Chondrocyte (in vitro differentiated cells): Measurements from ENCODE around the gene CLIP1. TPM values are rescaled to one million over a fixed set of nuclear protein-coding genes. Genes with fewer than 3 reads are reported as not detected.
"Not testable (repeated sequence)": the region's sequence is repeated elsewhere in the genome, so short reads cannot be mapped to it uniquely, and the experiment has no call there.

Experiments
- DNase-seq: peaks from one replicate; pipeline ENCODE4 v3.0.0; 2021; ENCODE audit warnings: mixed read lengths, low spot score
- H3K27ac Mint-ChIP-seq: one replicate; pipeline ENCODE4 v1.8.0; 2021; ENCODE audit warnings: mild to moderate bottlenecking, moderate library complexity, mixed read lengths; ENCODE audit not compliant: unreplicated experiment
- H3K27me3 Mint-ChIP-seq: 2 replicates; pipeline ENCODE4 v1.8.0; 2021; ENCODE audit warnings: low read depth, mixed read lengths
- H3K36me3 Mint-ChIP-seq: 2 replicates; pipeline ENCODE4 v1.8.0; 2021; ENCODE audit warnings: low read depth, mixed read lengths
- H3K4me1 Mint-ChIP-seq: 2 replicates; pipeline ENCODE4 v1.8.0; 2021; ENCODE audit warnings: low read depth, mild to moderate bottlenecking, mixed read lengths
- H3K4me3 Mint-ChIP-seq: one replicate; pipeline ENCODE4 v1.8.0; 2021; ENCODE audit warnings: mild to moderate bottlenecking, moderate library complexity, mixed read lengths; ENCODE audit not compliant: unreplicated experiment
- H3K9me3 Mint-ChIP-seq: 2 replicates; pipeline ENCODE4 v1.8.0; 2021; ENCODE audit warnings: low read depth, mixed read lengths
- CTCF ChIP-seq: fragments of 200-600 bp; sonication (generic); IDR thresholded peaks from 2 replicates; pipeline ENCODE4 v1.5.0; 2021; ENCODE audit warnings: antibody characterized with exemption, mild to moderate bottlenecking, moderate library complexity
- total RNA-seq: library from RNA; stranded (reverse); gene quantifications from 3 replicates; pipeline ENCODE4 v1.2.1, GENCODE V29; 2021

Gene CLIP1
- total RNA-seq, 1 donor from 2014 or later, result 101 TPM

- no peak overlapping the region for H3K27ac Mint-ChIP-seq
- H3K27me3 Mint-ChIP-seq, result no peaks in the 10 kb centered on the region
- peaks cover 9% of the 10 kb centered on the region for H3K4me1 Mint-ChIP-seq
- DNase-seq, result no peak
- no peak for TF ChIP-seq CTCF
- H3K36me3 Mint-ChIP-seq, result no peaks in the 10 kb centered on the region
- no peaks in the 10 kb centered on the region for H3K9me3 Mint-ChIP-seq
- H3K4me3 Mint-ChIP-seq, result no peak overlapping the region
Observed at GRCh38 chr12:122387887-122388286, 34.6 kb downstream of the CLIP1 start.

GRCh38 chr12:122385171-122386016 is 37.1 kb downstream of the CLIP1 start:
- peaks cover 2% of the 10 kb centered on the region for H3K36me3 Mint-ChIP-seq
- no peak for TF ChIP-seq CTCF

GRCh38 chr12:122382919-122383350 is 39.5 kb downstream of the CLIP1 start:
- peaks cover 4% of the 10 kb centered on the region for H3K36me3 Mint-ChIP-seq
- H3K27ac Mint-ChIP-seq, result no peak overlapping the region
- no peak for DNase-seq
- no peaks in the 10 kb centered on the region for H3K9me3 Mint-ChIP-seq
- no peak overlapping the region for H3K4me3 Mint-ChIP-seq
- no peaks in the 10 kb centered on the region for H3K27me3 Mint-ChIP-seq
- H3K4me1 Mint-ChIP-seq, result peaks cover 8% of the 10 kb centered on the region
- no peak for TF ChIP-seq CTCF

More at GRCh38 chr12:122385171-122386016, 37.1 kb downstream of the CLIP1 start:
- no peak for DNase-seq
- Mint-ChIP-seq H3K4me1 (peaks cover 8% of the 10 kb centered on the region), H3K27me3 (no peaks in the 10 kb centered on the region), H3K27ac (no peak overlapping the region), H3K9me3 (no peaks in the 10 kb centered on the region), H3K4me3 (no peak overlapping the region)

- H3K4me3 Mint-ChIP-seq, result no peak overlapping the region
- no peaks in the 10 kb centered on the region for H3K9me3 Mint-ChIP-seq
- H3K27ac Mint-ChIP-seq, result no peak overlapping the region
- H3K27me3 Mint-ChIP-seq, result no peaks in the 10 kb centered on the region
- peaks cover 4% of the 10 kb centered on the region for H3K4me1 Mint-ChIP-seq
- DNase-seq, result no peak
- peaks cover 12% of the 10 kb centered on the region for H3K36me3 Mint-ChIP-seq
- no peak for TF ChIP-seq CTCF
Observed at GRCh38 chr12:122381021-122381420, 41.4 kb downstream of the CLIP1 start.

GRCh38 chr12:122376751-122377150 is 45.7 kb downstream of the CLIP1 start:
- peaks cover 13% of the 10 kb centered on the region for H3K36me3 Mint-ChIP-seq
- H3K4me1 Mint-ChIP-seq, H3K9me3 Mint-ChIP-seq, H3K4me3 Mint-ChIP-seq, H3K27ac Mint-ChIP-seq, H3K27me3 Mint-ChIP-seq, DNase-seq: not testable (repeated sequence)

- H3K9me3 Mint-ChIP-seq, result no peaks in the 10 kb centered on the region
- peaks cover 19% of the 10 kb centered on the region for H3K36me3 Mint-ChIP-seq
- no peak overlapping the region for H3K4me3 Mint-ChIP-seq
- DNase-seq, result no peak
- H3K27me3 Mint-ChIP-seq, result no peaks in the 10 kb centered on the region
- peak overlapping the region; percentile 69 for H3K27ac Mint-ChIP-seq
- no peak for TF ChIP-seq CTCF
- H3K4me1 Mint-ChIP-seq, result peaks cover 14% of the 10 kb centered on the region
Observed at GRCh38 chr12:122374707-122375106, 47.8 kb downstream of the CLIP1 start.
